Caco-2 (cell line): ENCODE results near the gene GSG1L. TPM values are rescaled to one million over a fixed set of nuclear protein-coding genes. Genes with fewer than 3 reads are reported as not detected.

ENCODE experiments used
- BruUV-seq: library from RNA; stranded (reverse); fragments of 400-500 nt; replicated peaks from 2 replicates; lab custom pipeline; 2021; lab: Mats Ljungman, UMichigan
- CTCF ChIA-PET: fragments of 300-600 bp; sonication (Branson Sonifier 250); formaldehyde crosslinking; loops from one replicate; lab custom pipeline; 2022; ENCODE audit warnings: antibody characterized with exemption; lab: Charles Lee
- POLR2A ChIA-PET: fragments of 300-600 bp; sonication (Branson Sonifier 250); formaldehyde crosslinking; loops from one replicate; lab custom pipeline; 2022; ENCODE audit warnings: antibody characterized with exemption; lab: Charles Lee
- DNase-seq, 2 experiments: peaks; one replicate each; pipeline versions ENCODE4 v3.0.0 to v3.0.0-alpha.2; 2020 to 2022
- H3K27me3 ChIP-seq: replicated peaks from 2 replicates; pipeline ENCODE4 v1.6.0; 2011; ENCODE audit warnings: low read length; ENCODE audit not compliant: control insufficient read depth, insufficient read depth
- H3K36me3 ChIP-seq: 2 replicates; pipeline ENCODE4 v1.5.1; 2011; ENCODE audit warnings: low read length; ENCODE audit not compliant: control insufficient read depth, insufficient read depth
- H3K4me1 ChIP-seq: fragments of 250-450 bp; sonication (Bioruptor Pico); 2 replicates; pipeline ENCODE4 v1.5.1; 2020; ENCODE audit warnings: mild to moderate bottlenecking
- H3K4me3 ChIP-seq: 2 replicates; pipeline ENCODE4 v1.5.1; 2011; ENCODE audit warnings: low read depth, mild to moderate bottlenecking, control low read depth, low read length
- H3K9me3 ChIP-seq: fragments of 250-450 bp; sonication (Bioruptor Pico); 2 replicates; pipeline ENCODE4 v1.5.1; 2020; ENCODE audit warnings: mild to moderate bottlenecking, moderate library complexity
- H3K27ac Mint-ChIP-seq: one replicate; pipeline ENCODE4 v1.8.0; 2022; ENCODE audit warnings: mixed read lengths; ENCODE audit not compliant: unreplicated experiment
- H3K27me3 Mint-ChIP-seq: one replicate; pipeline ENCODE4 v1.8.0; 2022; ENCODE audit warnings: mixed read lengths; ENCODE audit not compliant: insufficient read depth, unreplicated experiment
- H3K36me3 Mint-ChIP-seq: one replicate; pipeline ENCODE4 v1.8.0; 2022; ENCODE audit warnings: mild to moderate bottlenecking, mixed read lengths; ENCODE audit not compliant: insufficient read depth, unreplicated experiment
- H3K4me1 Mint-ChIP-seq: one replicate; pipeline ENCODE4 v1.8.0; 2022; ENCODE audit warnings: low read depth, mixed read lengths; ENCODE audit not compliant: unreplicated experiment
- H3K4me3 Mint-ChIP-seq: one replicate; pipeline ENCODE4 v1.8.0; 2022; ENCODE audit warnings: mild to moderate bottlenecking, moderate library complexity, mixed read lengths; ENCODE audit not compliant: unreplicated experiment
- H3K9me3 Mint-ChIP-seq: one replicate; pipeline ENCODE4 v1.8.0; 2022; ENCODE audit warnings: mixed read lengths; ENCODE audit not compliant: unreplicated experiment
- CTCF ChIP-seq, 2 experiments: fragments of 200-600 bp in 1 of 2; IDR thresholded peaks; 1 replicate in 1 of 2; 2 replicates in 1 of 2; pipeline versions ENCODE4 v1.5.1 to v1.8.0; 2011 to 2022; ENCODE audit warnings: antibody characterized with exemption in 1 of 2, control low read depth in 1 of 2, inconsistent platforms in 1 of 2, low read depth in 1 of 2, low read length in 1 of 2, mild to moderate bottlenecking in 1 of 2, moderate library complexity in 1 of 2; ENCODE audit not compliant: insufficient read depth in 1 of 2, severe bottlenecking in 1 of 2, unreplicated experiment in 1 of 2
- intact Hi-C: fragments of 100-400 bp; cut with micrococcal nuclease; formaldehyde crosslinking; loops from one replicate; pipeline ENCODE4 v1.10.0; 2022; ENCODE audit not compliant: unreplicated experiment
- total RNA-seq: library from RNA; stranded (reverse); gene quantifications from 2 replicates; pipeline ENCODE4 v1.2.3, GENCODE V29; 2022

GSG1L gene
- total RNA-seq, 1 experiment from 2014 or later: not detected

- Mint-ChIP-seq H3K4me1 (peaks cover 7% of the 10 kb centered on the region), H3K4me3 (no peak overlapping the region), H3K27ac (no peak overlapping the region), H3K36me3 (peaks cover 6% of the 10 kb centered on the region), H3K27me3 (no peaks in the 10 kb centered on the region), H3K9me3 (no peaks in the 10 kb centered on the region)
- no peak for TF ChIP-seq CTCF (IDR thresholded peaks at IDR 0.05; ENCODE audit: insufficient read depth in 1 of 2, low read depth in 1 of 2, low read length in 1 of 2, severe bottlenecking in 1 of 2, unreplicated experiment in 1 of 2)
- intact Hi-C loops: no loop called here
- Histone ChIP-seq H3K4me3 (no peak overlapping the region), H3K27me3 (no peaks in the 10 kb centered on the region), H3K9me3 (no peaks in the 10 kb centered on the region), H3K4me1 (no peaks in the 10 kb centered on the region), H3K36me3 (no peaks in the 10 kb centered on the region)
- BruUV-seq: no TSS peak
- no peak for DNase-seq
- POLR2A ChIA-PET: no interaction called here
- CTCF ChIA-PET: no interaction called here
Measured at GRCh38 chr16:27751233-27751632, 312.3 kb downstream of the GSG1L start.

GRCh38 chr16:27749946-27750345, 313.6 kb downstream of the GSG1L start:
- no peaks in the 10 kb centered on the region for H3K4me1 ChIP-seq
- H3K9me3 ChIP-seq: peaks cover 5% of the 10 kb centered on the region; the same call in 1 of the 2 replicates
- no peaks in the 10 kb centered on the region for H3K27me3 ChIP-seq
- peaks cover 11% of the 10 kb centered on the region for H3K36me3 Mint-ChIP-seq
- CTCF ChIA-PET: no interaction called here
- H3K27me3 Mint-ChIP-seq: no peaks in the 10 kb centered on the region
- peaks cover 12% of the 10 kb centered on the region for H3K4me1 Mint-ChIP-seq
- H3K4me3 Mint-ChIP-seq: no peak overlapping the region
- H3K4me3 ChIP-seq: no peak overlapping the region
- H3K27ac Mint-ChIP-seq: no peak overlapping the region
- intact Hi-C loops: no loop called here
- POLR2A ChIA-PET: no interaction called here
- H3K36me3 ChIP-seq: no peaks in the 10 kb centered on the region
- no peak for DNase-seq
- no TSS peak for BruUV-seq
- H3K9me3 Mint-ChIP-seq: no peaks in the 10 kb centered on the region
- no peak for TF ChIP-seq CTCF (IDR thresholded peaks at IDR 0.05; ENCODE audit: insufficient read depth in 1 of 2, low read depth in 1 of 2, low read length in 1 of 2, severe bottlenecking in 1 of 2, unreplicated experiment in 1 of 2)

GRCh38 chr16:27749547-27749875, 314.0 kb downstream of the GSG1L start:
- no peak for DNase-seq
- Mint-ChIP-seq H3K4me1 (peaks cover 12% of the 10 kb centered on the region), H3K4me3 (no peak overlapping the region), H3K27ac (no peak overlapping the region), H3K9me3 (no peaks in the 10 kb centered on the region), H3K27me3 (no peaks in the 10 kb centered on the region), H3K36me3 (peaks cover 11% of the 10 kb centered on the region)
- H3K27me3 ChIP-seq: no peaks in the 10 kb centered on the region
- no TSS peak for BruUV-seq
- no peak for TF ChIP-seq CTCF (IDR thresholded peaks at IDR 0.05; ENCODE audit: insufficient read depth in 1 of 2, low read depth in 1 of 2, low read length in 1 of 2, severe bottlenecking in 1 of 2, unreplicated experiment in 1 of 2)
- no peak overlapping the region for H3K4me3 ChIP-seq
- H3K9me3 ChIP-seq: peaks cover 5% of the 10 kb centered on the region; the same call in 1 of the 2 replicates
- POLR2A ChIA-PET: no interaction called here
- no peaks in the 10 kb centered on the region for H3K36me3 ChIP-seq
- intact Hi-C loops: no loop called here
- no peaks in the 10 kb centered on the region for H3K4me1 ChIP-seq
- CTCF ChIA-PET: no interaction called here
